ENCODE results near the gene STPG1. TPM values are rescaled to one million over a fixed set of nuclear protein-coding genes. Genes with fewer than 3 reads are reported as not detected.

The STPG1 gene
- total RNA-seq, 1 donor from 2014 or later: 2.5 TPM

DNA sequence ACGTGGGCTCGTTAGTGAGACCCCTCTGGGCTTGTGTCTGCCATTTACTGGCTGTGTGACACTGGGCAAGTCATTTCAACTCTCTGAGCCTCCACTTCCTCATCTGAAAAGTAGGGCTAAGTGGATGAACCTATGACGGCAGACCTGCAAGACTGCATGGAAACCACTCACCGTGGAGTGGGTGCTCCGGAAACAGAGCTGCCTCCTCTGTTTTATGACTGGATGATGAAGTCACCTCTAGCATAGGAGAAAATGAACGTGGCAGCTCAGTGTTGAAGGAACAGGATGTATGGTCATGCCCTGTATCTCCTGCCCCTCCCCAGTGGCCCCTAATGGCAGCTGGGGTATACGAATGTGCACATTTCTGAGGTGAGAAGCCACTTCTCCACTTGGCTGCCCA, 40.5 kb downstream of the STPG1 start:
- no peak for DNase-seq (ENCODE audit: low read depth)

DNA sequence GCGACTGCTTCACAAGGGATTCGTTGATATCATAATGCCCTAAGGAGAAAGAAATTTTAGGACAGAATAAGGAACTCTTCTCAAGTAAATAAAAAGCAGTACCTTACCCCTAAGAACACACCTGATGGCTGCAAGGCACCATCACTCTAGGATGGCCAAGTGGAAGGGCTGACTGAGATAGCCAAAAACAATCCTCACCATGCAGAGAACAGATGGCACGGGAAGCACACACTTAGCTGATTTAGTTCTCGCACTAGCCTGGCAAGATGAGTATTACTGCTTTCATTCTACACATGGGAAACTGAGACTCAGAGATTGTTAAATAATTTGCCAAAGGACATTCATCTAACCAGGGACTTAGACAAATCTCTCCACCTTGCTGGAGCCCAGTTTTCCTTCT, 43.8 kb downstream of the STPG1 start:
- DNase-seq (ENCODE audit: low read depth): no peak

DNA sequence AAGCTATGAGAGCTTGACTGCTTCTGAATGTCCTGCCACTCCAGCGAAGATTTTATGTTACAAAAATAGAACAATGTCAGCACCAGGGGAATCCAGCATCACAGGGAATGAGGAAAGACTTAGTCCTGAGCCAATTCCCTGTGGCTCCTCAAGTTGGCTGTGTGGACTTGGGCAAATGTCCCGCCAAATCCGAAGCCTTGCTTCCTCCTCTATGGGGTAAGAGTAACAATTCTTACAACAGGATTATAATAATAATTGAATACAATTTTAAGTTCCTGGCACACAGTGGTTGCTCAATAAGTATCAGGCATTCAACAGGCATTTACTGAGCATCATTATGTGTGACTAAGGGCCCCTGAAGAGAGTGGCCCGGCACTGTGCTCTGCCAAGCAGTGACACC, 44.4 kb downstream of the STPG1 start:
- no peak for DNase-seq (ENCODE audit: low read depth)

DNA sequence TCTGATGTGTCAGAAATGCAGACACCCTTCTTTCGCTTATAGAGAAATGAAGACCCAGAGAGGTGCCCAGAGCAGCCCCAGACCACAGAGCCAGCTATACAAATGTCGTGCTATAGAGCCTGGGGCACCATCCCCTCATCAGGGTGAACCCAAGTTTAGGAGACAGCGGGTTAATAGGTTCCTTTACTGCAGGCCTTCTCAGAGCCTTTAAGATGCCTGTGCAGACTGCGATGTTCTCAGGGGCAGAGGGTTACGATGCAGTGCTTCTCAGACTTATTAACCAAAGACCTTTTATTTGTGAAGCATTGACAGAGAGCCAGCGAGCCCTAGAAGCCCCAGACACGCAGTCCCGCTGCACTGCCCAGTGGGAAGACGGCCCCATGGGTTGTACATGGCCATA, 46.9 kb downstream of the STPG1 start:
- DNase-seq (ENCODE audit: low read depth): no peak

DNA sequence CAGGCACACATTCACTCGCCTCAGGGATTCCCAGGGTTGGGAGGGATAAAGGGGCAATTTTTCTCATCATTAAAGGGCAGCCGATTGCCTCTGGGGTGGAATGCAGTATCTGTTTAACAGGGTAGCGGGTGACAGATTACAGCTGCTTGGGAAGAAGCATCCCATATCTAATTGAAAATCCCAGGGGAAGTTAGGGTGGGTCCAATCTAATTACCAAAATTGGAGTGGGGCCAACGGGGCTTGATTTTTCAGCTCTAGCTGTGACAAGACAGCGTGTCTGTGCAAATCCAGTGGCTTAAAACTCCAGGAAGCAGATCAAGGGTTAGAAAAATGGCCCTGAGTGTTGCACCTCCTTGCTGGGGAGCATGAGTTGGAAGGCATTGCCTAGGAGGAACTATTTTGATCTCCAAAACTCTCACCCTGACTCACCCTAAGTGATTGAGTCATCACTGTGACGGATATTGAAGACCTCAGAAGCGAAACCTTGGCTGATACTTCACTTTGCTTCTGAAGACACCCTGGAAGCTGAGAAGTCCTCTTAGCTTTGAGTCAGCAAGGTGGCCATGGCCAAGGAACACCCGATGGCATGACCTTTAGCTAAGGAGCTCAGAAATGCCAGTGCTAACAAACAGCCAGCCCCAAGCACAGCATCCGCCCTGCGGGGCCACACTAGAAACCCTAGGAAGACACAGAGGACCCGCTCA, 48.5 kb downstream of the STPG1 start:
- DNase-seq (ENCODE audit: low read depth): peak; percentile 64

DNA sequence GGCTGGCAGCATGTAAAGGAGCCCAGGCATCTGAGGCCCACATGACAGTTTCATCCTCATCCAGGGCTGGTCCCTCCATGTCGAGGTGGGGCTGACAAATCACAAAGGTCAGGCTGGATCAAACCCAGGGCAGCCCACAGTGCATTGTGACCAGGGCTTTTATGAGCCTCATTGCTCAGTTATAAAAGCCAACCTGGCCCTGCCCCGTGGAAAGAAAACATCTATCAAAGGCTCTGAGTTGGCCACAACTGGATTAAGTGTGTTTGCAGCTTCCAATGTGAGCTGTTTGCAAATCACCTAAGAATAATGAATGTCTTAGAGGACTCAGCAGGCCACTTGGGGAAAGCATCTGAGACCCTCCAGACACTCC, 49.0 kb downstream of the STPG1 start:
- peak; percentile 5 for DNase-seq (ENCODE audit: low read depth)

DNA sequence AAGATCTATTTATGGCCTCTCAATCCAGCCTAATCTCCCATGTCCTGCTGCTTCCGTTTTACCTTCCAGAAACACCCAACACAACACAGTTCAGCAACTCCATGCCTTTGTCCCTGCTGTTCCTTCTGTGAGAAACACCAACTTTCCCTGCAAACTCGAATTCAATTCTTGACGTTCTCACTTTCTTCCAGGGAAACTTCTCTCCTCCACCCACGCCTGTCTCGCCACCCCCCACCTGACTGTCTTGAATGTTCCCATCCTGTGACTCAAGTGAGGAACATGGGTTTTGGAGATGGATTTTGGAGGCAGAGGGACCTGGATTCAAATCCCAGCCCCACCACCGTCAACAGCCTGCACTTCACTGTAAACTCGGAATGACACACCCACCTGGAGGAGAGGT, 49.6 kb downstream of the STPG1 start:
- DNase-seq (ENCODE audit: low read depth): no peak

DNA sequence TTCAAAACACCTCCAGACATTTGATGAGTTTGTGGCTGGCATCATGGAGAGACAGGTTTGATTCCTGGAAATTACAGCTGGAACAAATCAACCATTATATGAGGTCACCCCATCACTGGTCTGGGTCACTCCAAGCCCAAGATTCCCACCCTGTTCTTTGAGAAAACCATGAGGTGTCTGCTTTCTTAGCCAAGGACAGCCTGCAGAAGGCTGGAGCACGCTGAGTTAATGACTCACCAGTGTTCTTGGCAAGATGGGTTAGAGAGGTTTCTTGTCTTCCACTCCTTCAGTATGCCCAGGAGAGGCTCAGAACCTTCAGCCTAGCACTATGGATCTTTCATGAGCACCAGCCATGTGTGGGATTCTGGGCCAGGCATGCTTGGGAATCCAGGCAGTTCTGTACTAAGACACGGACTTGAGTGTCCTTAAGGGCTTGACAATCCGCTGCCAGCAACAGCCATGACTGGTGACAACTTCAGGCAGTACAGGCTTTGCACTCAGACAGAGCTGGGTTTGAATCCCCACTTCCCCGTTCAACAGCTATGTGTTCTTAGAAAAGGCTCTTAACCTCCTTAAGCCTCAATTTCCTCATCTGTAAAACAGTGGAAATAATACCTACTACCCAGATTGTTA, 50.5 kb downstream of the STPG1 start:
- DNase-seq (ENCODE audit: low read depth): peak; percentile 76

DNA sequence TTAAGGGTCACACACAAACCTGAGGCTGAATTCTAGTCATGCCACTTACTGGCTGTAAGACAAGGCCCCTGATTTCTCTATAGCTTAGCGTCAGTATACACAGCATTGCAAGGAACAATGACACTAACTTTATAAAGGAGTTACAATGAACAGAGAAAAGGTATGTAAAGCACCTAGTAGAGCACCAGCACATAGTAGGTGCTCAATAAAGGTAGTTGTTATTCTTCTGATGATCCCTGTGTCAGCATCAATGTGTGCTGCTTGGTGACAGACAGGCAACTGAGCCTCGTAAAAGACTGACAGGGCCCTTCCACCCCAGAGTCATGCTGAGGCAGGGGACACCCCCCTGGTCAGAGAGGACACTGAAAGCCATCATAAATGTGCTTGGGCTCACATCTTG, 51.2 kb downstream of the STPG1 start:
- no peak for DNase-seq (ENCODE audit: low read depth)

DNA sequence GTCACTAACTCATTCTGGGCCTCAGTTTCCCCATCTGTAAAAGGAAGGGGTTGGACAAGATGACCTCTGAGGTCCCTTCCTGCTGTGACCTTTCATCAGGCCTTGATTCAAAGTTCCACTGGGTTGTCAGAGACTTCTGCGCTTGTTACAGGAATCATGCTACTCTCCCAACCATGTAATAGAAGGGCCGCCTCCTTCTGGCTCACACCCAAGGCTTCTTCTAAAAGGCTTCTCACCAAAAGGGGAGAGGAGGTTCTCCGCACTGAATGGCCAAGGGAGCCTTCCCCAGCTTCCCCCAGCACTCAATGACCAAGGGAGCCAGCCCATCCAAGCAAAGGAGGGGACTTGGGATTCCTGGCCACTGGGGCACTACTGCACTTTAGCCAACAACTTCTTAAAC, 51.8 kb downstream of the STPG1 start:
- DNase-seq (ENCODE audit: low read depth): no peak

DNA sequence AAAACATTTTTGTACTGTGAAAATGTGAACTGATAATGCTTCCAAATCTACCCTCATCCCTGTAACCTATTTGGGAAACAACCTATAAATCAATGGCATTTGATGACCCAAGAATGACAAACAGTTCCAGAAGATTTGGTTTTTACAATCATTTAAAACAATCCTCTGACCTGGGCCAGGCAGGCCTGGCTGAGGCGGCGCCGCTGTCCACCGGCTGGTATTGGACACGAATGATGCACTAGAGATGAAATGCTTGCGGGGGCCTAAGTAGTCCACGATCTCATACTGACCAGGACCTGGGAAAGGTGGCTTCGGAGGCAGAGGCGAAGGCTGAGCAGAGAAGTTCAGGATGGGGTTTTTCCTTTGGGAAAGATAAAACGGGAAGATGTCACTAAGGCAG, 52.9 kb downstream of the STPG1 start:
- DNase-seq (ENCODE audit: low read depth): no peak

DNA sequence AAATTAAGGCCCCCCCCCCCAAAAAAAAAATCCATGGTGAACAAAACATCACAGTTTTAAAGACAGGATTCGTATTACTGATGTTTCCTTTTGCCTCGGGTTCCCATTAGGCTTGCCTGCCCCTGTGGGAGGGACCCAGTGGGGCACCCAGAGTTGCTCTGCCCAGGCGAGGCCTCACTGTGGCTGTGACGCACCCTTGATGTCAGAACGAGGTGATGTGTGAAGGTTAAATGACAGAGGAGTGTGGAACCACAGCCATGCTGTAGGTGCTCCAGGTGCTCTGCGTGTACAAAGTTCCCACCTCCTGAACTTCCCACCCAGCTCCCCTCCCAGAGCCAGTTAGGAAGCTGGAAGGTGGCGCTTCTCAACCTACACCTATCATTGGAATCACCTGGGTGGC, 56.5 kb downstream of the STPG1 start:
- DNase-seq (ENCODE audit: low read depth): no peak

DNA sequence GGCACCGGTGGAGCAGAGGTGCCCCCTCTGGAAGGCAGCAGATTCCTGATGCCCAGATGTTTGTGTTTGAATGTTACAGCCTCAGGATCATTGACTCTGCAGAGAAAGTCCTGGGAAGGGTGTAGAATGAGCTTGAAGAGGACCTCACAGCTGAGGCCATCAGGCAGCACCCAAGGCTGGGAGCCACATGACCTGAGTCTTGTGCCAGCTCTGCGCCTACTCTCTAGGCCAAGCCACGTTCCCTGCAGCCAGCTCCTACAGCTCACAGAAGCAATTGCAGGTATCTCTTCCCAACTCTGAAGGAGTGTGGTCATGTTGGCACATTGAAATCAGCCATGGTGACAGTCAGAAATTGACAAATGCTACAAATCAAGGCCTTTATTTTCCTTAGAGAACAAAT, 58.1 kb downstream of the STPG1 start:
- no peak for DNase-seq (ENCODE audit: low read depth)

DNA sequence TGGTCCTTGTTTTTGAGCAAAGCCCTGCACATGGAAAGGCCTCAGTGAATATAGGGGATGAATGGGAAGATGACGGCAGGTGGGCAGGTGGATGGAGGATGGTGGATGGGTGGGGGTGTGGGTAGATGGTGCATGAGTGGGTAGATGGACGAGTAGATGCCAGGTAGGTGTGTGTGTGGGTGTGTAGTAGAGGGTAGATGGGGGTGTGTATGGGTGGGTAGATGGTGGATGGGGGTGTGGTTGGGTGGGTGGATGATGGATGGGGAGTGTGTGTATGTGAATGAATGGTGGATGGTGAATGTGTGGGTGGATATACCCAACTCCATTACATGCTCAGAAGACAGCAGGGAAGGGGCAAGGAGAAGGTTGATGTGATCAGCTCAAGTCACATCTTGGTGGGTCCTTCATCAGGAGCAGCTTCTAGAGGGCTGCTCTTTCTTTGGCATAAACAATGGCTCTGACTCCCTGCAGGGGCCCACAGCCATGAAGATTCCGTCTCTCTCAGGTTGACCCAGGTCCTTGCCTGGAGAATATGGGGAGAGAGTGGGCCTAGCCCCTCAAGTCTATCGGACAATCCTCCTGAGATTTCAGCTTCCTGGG, 60.2 kb downstream of the STPG1 start:
- no peak for DNase-seq (ENCODE audit: low read depth)

DNA sequence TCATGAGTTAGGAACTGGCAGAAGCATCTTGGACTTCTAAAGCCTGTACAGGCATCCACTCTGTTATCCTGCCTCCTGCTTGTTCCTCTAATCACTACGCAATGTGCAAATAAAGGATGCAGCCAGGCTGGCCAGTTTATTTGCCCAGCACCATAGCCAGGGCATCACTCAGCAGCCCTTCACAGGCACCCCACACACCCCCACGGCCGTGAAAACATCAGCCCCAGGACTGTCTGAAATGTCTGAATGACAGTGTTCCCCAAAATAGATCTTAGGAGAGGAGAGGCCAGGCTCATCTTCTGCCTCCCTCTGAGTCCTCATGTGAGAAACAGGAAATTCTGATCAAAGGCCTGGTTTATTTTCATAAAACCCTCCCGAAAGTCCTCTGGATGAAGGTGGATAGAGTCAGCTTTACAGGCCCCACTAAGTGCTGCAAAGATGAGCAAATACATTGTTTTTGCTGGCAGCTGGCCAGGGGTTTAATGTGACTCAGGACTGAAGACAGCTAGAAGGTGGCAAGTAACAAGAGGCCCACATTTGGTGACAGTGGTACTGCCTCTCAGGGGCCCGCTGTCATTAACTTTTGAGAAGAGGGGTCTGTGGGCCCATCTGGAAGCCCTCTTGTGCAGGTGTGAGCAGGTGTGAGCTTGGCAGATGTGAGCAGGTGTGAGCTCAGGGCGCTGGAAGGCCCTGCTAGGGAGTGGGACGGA, 61.5 kb downstream of the STPG1 start:
- peak; percentile 24 for DNase-seq (ENCODE audit: low read depth)

DNA sequence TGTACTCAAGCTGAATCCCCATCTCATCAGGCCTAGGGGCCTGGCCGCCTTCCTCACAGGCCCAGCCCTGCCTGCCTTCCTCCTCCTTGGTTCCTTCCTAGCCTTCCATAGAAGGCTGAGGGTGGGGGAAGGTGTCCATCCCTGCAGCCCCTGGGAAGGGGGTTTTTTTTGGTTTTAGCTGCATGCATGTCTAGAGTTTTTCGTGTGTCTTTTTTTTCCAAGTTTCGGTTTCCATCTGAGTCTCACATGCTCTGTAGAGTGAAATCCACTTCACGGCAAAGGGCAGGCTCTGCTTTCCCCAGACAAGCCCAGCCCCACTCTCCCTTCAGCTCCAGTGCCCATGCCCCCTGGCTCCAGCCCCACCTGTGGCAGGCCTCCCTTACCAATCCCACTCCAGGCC, 62.3 kb downstream of the STPG1 start:
- DNase-seq (ENCODE audit: low read depth): no peak

DNA sequence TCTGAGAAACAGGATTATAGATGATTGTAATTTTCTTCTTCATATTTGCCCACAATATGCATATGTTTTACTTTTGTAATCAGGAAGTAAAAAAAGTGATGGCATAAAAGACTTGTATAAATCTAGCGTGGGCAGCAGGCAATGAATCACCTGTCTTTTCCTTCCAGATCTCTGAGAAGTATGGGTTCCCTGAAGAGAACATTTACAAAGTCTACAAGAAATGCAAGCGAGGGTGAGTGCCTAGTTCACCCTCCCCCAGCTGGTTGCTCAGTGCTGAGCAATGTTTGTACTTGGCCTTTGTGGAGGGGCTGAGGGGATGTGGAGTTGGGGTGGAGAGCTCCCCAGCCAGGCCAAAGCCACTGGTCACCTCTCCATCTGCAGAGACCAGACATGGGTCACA, 63.7 kb downstream of the STPG1 start:
- no peak for DNase-seq (ENCODE audit: low read depth)

DNA sequence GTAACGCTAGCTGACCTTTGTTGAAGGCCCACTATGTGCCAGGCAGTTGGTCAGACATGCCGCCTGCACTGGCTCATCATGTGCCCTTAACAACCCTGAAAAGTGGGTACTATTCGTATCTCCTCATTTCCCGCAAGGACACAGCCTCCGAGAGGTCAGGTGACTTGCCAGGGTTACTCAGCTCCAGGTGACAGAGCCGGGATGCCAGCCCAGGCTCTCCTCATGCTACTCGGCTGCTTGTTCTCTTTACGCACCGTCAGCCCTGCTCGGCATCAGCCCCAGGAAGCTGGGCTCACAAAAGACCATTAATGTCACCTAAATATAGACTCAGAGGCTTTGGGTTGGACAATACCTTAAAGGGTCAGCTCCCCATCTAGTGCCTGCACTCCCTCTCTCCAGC, 65.4 kb downstream of the STPG1 start:
- no peak for DNase-seq (ENCODE audit: low read depth)

DNA sequence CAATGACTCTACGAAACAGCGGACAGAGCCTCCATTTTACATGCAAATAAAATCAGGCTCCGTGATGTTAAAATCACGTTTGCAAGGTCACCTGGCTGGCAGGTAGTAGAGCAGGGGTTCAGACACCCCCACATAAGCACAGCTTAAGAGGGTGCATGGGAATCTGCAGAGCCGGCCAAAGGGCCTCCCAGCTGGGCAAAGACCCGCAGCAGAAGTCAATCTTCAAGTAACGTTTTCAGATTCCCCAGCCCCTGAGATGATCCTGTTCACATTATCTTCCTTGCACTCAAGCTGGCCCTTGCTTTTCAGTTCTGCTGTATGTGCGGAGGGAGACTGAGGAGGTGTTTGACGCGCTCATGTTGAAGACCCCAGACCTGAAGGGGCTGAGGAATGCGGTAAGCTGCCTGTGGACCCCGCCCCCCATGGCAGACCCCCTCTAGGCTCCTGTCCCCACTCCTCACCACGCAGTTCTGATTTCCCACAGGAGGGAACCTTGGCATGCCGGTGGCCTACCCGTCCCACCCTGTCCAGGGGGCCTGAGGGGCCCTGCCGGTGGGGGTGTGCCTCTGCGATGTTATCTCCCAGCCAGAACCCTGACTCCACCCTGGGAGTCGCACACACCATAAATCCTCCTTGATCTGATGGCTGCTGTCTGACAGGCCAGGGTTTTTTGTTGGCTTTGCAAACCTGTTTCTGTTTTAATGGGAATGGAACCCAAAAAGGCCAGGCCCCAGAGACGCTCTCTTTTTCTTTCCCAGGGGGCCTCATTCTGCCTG, 66.2 kb downstream of the STPG1 start:
- no peak for DNase-seq (ENCODE audit: low read depth)

DNA sequence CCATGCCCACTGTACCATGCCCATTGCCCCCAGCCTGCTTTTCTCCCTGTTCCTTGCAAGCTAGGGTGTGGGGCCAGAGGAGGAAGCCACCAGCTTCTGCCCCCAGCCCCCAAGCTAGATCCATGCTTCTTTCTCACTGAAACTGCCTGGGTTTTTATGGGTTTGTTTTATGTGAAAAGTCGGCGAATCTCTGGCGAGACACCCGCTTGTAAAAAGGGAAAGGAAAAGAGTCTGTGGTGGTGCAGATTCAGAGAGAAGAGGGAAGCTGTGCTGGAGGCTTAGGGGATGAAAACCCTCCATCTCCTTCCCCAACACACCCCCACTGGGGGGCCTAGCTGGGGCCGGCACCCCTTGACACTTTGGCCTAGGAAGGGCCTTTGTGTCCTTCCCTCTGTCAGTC, 68.2 kb downstream of the STPG1 start:
- DNase-seq (ENCODE audit: low read depth): no peak

DNA sequence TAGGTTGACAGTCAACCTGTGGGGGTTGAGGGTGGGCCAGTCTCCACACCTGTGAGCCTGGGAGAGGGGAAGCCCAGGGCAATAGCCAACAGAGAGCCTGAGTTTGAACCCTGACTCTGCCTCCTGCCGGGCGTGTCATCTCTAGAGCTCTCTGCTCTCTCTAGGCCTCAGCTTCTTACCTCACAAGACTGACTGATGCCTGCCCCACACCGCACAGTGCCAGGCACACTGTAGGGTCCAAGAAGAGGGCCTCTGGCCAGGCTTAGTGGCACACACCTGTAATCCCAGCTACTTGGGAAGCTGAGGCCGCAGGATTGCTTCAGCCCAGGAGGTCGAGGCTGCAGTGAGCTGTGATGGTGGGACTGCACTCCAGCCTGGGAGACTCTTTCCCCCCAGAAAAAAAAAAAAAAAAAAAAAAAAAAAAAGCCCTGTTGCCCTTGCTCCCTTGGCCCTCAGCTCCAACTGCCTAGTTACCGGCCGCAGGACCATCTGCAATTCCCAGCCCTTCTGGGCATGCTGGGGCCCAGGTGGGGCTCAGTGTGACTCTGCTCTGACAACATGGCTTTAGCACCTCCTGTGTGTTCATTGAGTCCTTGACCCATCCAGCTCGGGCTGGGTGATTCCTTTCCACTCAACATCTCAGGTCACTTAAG, 69.4 kb downstream of the STPG1 start:
- no peak for DNase-seq (ENCODE audit: low read depth)

Measured in myocyte (in vitro differentiated cells).